Psoas muscle (tissue), 8 donors: ENCODE data around the gene DDX3X. TPM values are rescaled to one million over a fixed set of nuclear protein-coding genes. Genes with fewer than 3 reads are reported as not detected.

Experiments used
- ATAC-seq, 4 donors: fragments of 200-7000 bp; cut with Tn5 transposase; one replicate each; pipeline ENCODE4 v1.9.1; 2020; ENCODE audit warnings: moderate library complexity in 3 of 4, mild to moderate bottlenecking in 2 of 4
- DNase-seq, 2 donors: peaks; one replicate each; pipeline ENCODE4 v3.0.0-alpha.2; 2020
- H3K27ac ChIP-seq: fragments of 200-600 bp; one replicate; pipeline ENCODE4 v1.8.0; 2022
- H3K27me3 ChIP-seq, 3 donors: fragments of 200-600 bp in 1 of 3; one replicate each; pipeline versions ENCODE4 v1.6.1 to v1.8.0; 2013 to 2022; ENCODE audit warnings: low read length in 2 of 3, mild to moderate bottlenecking in 2 of 3, moderate library complexity in 1 of 3; ENCODE audit not compliant: insufficient read depth in 3 of 3
- H3K36me3 ChIP-seq, 2 donors: fragments of 200-600 bp in 1 of 2; one replicate each; pipeline versions ENCODE4 v1.6.1 to v1.8.0; 2013 to 2022; ENCODE audit warnings: low read depth in 1 of 2, mild to moderate bottlenecking in 1 of 2, moderate library complexity in 1 of 2; ENCODE audit not compliant: insufficient read depth in 1 of 2
- H3K4me1 ChIP-seq: fragments of 200-600 bp; one replicate; pipeline ENCODE4 v1.8.0; 2022
- H3K4me3 ChIP-seq: fragments of 200-600 bp; one replicate; pipeline ENCODE4 v1.8.0; 2022; ENCODE audit warnings: mild to moderate bottlenecking
- H3K9me3 ChIP-seq: fragments of 200-600 bp; one replicate; pipeline ENCODE4 v1.8.0; 2022
- WGBS, 3 donors: extraction: QIAGEN DNeasy Blood & Tissue Kit; methylation state at CpG; one replicate each; pipeline versions ENCODE4 v1.1.6 to v1.1.7; 2013; 5-methylcytosine and 5-hydroxymethylcytosine counted together
- intact Hi-C, 2 donors: fragments of 100-400 bp; cut with DNase I; formaldehyde crosslinking; loops; one replicate each; pipeline versions ENCODE4 v1.11.0 to v1.14.2; 2022
- polyA plus RNA-seq, 3 donors: library from polyadenylated mRNA; stranded (reverse); fragments of 200-250 nt; gene quantifications; one replicate each; pipeline ENCODE4 v1.2.3, GENCODE V29; 2013
- total RNA-seq, 4 donors: library from RNA; stranded (reverse); fragmentation: NEBNext Ultra II Directional in 2 of 4; extraction: Animal tissue kit (Norgen Biotek cat#: 25700) in 2 of 4; gene quantifications; one replicate each; pipeline versions ENCODE4 v1.2.1 to v1.2.4, GENCODE V29; 2021 to 2023
- TF ChIP-seq, protein P1 (sequence below): fragments of 200-600 bp; IDR thresholded peaks from one replicate; pipeline ENCODE4 v1.8.0; 2022; ENCODE audit warnings: antibody characterized with exemption
- donor health status: healthy with polysubstance abuse.
- donor health status: DM: no; HTN: no; CAD: no; lungs with moderate emphysema.
- donor health status: Bipolar disorder and iron deficiency.
- donor health status: healthy.
- donor health status: DM: yes; HTN: yes; CAD: no.
- donor health status: DM: no; HTN: no; CAD: no.
- donor health status: DM: no; HTN: no; CAD: no.
- donor health status: DM: yes; HTN: yes; CAD: no.

DDX3X gene
- total and polyA plus RNA-seq, 7 donors, result 83.1 to 408 (median 256) TPM

DNA sequence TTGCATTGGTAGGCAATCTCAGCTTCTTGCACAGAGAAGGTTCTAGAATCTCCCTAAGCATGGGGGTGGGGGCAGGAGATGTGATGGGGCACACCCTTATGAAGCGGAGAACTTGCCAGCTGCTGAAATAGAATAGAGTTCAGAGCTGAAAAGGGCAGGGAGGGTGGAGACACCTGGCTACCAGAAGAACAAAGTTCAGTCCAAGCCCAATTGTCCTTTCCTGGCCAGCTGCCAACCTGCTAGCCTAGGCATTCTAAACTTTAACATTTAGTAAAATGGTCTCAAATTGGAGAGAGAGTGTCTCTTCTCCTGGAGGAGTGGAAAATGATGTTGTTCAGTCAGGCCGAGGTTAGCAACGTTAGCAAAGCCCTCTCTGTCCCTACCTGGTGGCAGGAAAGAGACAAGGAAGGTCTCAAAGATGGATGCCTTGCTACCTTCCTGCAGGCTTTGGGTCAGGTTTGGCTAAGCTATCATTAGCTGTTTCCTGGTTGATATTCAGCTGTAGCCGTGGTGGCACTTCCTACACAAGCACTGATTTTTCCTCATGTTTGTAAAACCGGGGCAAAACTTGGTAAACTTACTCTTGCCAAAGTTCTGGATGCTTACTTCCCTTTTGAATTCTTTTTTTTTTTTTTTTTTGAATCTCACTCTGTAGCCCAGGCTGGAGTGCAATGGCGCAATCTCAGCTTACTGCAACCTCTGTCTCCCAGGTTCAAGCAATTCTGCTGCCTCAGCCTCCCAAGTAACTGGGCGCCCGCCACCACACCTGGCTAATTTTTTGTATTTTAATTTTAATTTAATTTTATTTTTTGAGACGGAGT lies 78.5 kb downstream of the DDX3X start:
- ATAC-seq (no peak), DNase-seq (no peak)
- TF ChIP-seq, protein P1, sequence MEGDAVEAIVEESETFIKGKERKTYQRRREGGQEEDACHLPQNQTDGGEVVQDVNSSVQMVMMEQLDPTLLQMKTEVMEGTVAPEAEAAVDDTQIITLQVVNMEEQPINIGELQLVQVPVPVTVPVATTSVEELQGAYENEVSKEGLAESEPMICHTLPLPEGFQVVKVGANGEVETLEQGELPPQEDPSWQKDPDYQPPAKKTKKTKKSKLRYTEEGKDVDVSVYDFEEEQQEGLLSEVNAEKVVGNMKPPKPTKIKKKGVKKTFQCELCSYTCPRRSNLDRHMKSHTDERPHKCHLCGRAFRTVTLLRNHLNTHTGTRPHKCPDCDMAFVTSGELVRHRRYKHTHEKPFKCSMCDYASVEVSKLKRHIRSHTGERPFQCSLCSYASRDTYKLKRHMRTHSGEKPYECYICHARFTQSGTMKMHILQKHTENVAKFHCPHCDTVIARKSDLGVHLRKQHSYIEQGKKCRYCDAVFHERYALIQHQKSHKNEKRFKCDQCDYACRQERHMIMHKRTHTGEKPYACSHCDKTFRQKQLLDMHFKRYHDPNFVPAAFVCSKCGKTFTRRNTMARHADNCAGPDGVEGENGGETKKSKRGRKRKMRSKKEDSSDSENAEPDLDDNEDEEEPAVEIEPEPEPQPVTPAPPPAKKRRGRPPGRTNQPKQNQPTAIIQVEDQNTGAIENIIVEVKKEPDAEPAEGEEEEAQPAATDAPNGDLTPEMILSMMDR, result no peak
- no peaks in the 10 kb centered on the region for H3K4me1 ChIP-seq
- peaks cover 0 to 3% (median 0%) of the 10 kb centered on the region in 3 donors for H3K27me3 ChIP-seq
- no peaks in the 10 kb centered on the region for H3K36me3 ChIP-seq
- H3K27ac ChIP-seq, result no peak overlapping the region
- 71 to 78% (median 73%) methylated on average over 9 of the region's 9 CpGs for WGBS, 3 donors
- intact Hi-C loops, result no loop called here
- no peak overlapping the region for H3K4me3 ChIP-seq
- peaks cover 3% of the 10 kb centered on the region for H3K9me3 ChIP-seq

Other genes with a start within 250 kb of the DDX3X start
- gene USP9X, start 248.7 kb upstream of the DDX3X start, total RNA-seq, result 100 to 1,000 TPM in 3 of 4 donors, 10 to 100 TPM in 1; 87.4 to 138 (median 127) TPM
- gene USP9X, start 248.7 kb upstream of the DDX3X start, polyA plus RNA-seq, result 10 to 100 TPM; 19.4 to 44.9 (median 24.6) TPM
- not detected for gene NYX, start 113.2 kb downstream of the DDX3X start, total RNA-seq
- not detected for gene NYX, start 113.2 kb downstream of the DDX3X start, polyA plus RNA-seq